GM12872 (cell line): Measurements from ENCODE around the gene SARS2.

ENCODE experiments used
- CTCF ChIP-seq: IDR thresholded peaks from 3 replicates; pipeline ENCODE4 v1.5.1; 2011; ENCODE audit warnings: low read depth, mild to moderate bottlenecking, low read length, moderate library complexity; ENCODE audit not compliant: insufficient read depth

Gene SARS2

GRCh38 chr19:38919837-38920601 lies 10.5 kb downstream of the SARS2 start:
- TF ChIP-seq CTCF: no peak

- TF ChIP-seq CTCF: no peak
Measured at GRCh38 chr19:38918526-38918925, 12.0 kb downstream of the SARS2 start.

- no peak for TF ChIP-seq CTCF
Measured at GRCh38 chr19:38917921-38918491, 12.6 kb downstream of the SARS2 start.

GRCh38 chr19:38917516-38917915 lies 13.0 kb downstream of the SARS2 start:
- TF ChIP-seq CTCF: no peak

GRCh38 chr19:38915329-38916321 lies 14.9 kb downstream of the SARS2 start:
- no peak for TF ChIP-seq CTCF

GRCh38 chr19:38913958-38914357 lies 16.6 kb downstream of the SARS2 start:
- no peak for TF ChIP-seq CTCF
